SKM-1 (cell line): Measurements from ENCODE around the gene HLA-E.
"Not testable (repeated sequence)": the region's sequence is repeated elsewhere in the genome, so short reads cannot be mapped to it uniquely, and the experiment has no call there.

ENCODE experiments used
- DNase-seq: peaks from one replicate; lab custom pipeline; 2025; ENCODE audit not compliant: unreplicated experiment; lab: John Stamatoyannopoulos, UW

HLA-E gene

DNA sequence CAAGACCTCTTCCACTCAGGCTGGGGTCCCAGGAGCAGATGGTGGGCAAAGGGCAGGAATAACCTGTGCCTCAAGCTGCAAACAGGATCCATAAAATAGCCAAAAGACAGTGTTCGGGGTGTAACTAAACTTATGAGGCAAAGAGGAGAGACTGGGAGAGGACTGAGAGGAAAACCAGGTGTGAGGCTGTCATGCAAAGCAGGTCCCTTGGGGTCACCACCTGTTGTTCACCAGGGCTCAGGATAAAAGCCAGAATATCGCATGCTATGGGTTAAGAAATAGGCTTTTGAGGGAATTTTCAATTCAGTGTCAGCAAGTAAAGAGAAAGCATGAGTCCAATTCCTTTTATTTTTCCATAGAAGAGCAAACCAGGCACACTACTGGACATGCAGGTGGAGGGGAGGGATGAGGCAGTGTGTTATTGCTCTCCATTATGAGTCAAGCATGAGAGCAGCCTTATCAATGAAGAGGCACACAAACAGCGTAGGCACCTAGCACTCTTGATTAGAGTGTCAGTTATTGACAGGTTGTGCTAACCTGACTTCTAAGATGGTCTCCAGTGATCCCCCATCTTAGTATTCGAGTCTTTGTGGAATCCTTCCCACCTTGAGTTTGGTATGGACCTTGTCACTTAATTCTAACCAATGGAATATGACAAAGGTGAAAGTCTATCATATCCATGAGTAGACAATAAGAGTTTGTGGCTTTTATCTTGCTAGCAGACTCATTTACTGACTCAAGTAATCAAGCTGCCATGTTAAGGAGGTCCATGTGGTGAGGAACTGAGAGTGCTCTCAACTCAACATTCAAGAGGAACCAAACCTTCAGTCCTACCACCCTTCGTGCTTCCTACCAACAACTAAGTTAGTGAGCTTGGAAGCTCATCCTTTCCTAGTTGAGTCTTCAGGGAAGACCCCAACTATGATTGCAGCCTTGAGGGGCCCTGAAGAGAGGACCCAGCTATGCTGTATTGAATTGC is 18.8 kb downstream of the HLA-E start:
- no peak for DNase-seq

DNA sequence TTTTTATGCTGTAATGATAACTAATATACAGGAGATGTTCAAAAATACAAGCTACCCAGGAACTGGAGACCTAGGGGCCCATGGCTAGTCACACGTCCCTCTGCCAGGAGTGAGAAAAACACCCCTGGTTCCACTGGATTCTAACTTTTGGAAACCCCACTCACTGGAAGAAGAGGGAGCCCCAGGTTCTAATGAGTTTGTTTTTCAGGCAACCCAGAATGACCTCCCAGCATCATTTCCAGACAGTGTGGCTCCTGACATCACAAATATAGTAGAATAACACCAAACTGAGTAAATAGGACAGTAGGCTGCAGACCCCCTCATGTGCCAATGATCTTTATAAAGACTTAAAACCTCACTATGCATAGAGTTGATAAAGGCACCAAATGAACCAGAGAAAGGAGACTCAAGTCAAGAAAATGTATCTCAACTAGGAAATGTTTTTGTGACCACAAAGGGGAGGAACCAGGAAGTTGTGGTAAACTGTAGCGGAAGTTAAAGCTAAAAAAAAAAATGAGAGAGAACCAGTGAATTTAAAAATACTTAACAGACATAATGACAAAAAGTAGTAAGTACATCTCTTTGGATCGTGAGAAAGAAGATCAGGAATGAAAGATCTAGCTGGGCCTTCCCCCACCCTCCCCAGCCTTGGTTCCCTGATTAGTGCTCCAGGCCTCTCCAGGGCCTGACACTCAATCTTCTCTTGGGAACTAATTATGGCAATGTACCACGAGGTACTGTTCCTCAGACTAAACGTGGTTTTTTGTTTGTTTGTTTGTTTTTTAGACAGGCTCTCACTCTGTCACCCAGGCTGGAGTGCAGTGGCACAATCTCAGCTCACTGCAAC is 19.8 kb downstream of the HLA-E start:
- peak; percentile 60 for DNase-seq

DNA sequence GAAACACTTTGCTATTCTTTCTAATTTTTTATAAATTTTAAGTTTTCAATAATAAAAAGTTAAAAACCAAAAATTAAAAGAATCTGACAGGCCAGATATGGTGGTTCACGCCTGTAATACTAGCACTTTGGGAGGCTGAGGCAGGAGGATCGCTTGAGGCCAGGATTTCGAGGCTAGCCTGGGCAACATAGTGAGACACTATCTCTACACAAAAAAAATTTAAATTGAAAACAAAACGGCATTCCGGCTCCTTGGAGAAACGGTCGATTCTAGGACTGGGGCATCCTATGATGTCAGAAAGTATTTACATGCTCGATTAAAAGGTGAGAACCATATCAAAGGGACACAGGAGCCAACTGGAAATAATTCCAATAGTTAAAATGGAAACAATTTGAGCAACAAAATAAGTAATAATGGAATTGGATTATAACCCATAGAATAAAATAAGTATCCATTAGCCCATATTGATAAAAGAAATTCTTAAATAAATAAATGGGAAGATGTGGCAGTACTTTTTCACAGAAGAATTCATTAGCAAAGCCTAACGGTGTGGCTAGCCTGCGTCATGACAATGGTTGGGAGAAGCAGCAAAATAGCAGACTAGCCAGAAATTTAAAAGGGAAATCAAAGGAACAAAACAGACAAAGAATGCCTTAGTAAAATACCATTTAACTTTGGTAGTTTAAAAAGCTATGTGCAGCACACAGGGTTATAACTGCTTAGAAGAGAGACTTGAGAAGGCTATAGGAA is 21.3 kb downstream of the HLA-E start:
- DNase-seq, result no peak

DNA sequence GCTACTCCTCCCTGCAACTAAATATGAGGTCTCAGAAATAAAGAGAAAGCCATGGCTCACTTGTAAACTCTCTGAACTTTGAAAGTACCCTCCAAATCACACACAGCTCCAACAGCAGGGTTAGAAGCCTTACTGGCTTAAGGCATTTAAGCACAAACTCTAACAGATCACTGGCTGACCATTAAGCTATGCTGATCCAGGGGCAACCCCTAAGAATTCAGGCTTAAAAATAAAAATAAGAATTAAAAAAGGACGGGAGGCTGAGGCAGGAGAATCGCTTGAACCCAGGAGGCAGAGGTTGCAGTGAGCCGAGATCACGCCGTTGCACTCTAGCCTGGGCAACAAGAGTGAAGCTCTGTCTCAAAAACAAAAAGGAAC is 21.8 kb downstream of the HLA-E start:
- no peak for DNase-seq

DNA sequence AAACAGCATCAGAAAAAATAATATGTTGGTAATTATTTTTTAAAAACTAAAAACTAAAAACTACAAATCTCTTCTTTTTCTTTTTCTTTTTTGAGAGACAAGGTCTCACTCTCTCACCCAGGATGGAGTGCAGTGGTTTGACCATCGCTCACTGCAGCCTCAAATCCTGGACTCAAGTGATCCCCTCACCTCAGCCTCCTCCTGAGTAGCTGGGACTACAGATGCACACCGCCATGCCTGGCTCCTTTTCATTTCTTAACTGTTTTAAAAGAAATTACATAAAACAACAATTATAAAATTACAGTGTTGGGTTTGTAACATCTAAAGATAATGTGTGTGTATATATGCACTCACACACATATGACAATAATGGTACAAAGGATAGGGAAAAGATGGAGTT is 24.1 kb downstream of the HLA-E start:
- no peak for DNase-seq

DNA sequence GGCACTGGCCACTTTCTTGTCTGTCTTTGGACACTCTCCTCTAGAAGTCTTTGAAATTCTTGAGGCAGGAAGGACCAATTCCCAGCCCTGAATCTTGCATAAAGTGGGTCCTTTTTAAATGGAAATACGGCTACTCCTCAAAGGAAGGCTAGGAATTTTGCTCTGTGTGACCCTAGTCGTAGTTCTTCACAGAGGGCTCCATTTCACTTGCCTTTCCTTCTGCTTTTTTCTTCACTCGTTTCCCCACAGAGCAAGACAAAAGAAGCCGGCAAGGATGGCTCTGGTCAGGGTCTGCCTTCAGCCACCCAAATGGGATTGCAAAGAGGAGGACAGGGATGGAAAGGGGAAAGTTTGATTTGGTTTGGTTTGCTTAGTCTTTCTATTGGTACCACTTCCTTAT is 25.8 kb downstream of the HLA-E start:
- no peak for DNase-seq

DNA sequence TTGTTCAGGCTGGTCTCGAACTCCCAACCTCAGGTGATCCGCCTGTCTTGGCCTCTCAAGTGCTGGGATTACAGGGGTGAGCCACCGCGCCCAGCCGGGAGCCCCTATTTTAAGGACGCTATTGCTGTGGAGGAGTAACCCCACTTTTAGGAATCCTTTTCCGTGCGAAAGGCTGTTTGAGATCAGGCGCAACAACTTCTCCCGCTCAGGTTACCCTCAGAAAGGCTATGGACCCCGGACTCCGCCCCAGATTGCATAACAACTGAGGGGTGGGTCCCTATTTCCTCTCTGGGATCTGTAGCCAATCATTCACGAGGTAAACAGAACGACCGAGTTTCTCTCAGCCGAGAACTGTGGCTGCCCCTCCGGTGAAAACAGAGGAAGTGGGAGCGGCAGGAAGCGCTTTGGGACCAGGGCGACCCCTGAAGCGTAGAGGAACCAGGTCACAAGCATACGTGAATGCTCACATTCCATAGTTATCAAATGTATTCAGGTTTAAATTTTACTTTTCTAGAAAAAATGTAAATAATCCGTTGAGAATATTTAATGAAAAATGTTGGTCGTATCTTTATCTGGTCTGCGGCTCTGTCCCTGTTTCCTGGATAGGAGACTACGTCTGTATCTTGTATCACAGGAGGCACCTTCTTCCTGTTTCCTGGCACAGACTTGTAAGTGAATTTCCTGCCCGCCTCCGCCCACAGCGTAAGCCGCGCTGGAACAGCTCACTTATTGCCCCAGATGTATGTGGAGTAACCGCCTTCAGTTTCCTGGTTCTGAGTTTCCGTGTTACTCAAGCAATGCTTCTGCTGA is 26.8 kb downstream of the HLA-E start:
- peak; percentile 99 for DNase-seq

DNA sequence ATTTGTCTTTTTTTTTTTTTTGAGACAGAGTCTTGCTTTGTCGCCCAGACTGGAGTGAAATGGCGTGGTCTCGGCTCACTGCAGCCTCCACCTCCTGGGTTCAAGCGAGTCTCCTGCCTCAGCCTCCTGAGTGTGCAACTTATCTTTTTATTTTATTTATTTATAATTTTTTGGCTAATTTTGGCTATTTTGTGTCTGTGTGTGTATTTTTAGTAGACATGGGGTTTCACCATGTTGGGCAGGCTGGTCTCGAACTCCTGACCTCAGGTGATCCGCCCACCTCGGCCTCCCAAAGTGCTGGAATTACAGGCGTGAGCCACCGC is 27.4 kb downstream of the HLA-E start:
- not testable (repeated sequence) for DNase-seq

DNA sequence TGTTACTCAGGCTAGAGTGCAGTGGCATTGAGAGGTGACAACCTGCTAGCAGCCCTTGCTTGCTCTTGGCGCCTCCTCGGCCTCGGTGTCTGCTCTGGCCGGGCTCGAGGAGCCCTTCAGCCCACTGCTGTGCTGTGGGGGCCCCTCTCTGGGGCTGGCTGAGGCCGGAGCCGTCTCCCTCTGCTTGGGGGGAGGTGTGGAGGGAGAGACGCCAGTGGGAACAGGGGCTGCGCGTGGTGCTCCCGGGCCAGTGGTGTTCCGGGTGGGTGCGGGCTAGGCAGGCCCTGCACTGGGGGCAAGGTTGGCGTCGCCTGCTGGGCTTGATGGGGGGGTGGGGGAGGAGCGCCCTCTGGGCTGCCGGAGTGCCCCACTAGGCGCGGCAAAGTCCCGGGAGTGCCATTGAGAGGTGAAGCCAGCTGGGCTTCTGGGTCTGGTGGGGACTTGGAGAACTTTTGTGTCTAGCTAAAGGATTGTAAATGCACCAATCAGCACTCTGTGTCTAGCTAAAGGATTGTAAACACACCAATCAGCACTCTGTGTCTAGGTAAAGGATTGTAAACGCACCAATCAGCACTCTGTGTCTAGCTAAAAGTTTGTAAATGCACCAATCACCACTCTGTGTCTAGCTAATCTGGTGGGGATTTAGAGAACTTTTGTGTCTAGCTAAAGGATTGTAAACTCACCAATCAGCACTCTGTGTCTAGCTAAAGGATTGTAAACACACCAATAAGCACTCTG is 28.6 kb downstream of the HLA-E start:
- not testable (repeated sequence) for DNase-seq

DNA sequence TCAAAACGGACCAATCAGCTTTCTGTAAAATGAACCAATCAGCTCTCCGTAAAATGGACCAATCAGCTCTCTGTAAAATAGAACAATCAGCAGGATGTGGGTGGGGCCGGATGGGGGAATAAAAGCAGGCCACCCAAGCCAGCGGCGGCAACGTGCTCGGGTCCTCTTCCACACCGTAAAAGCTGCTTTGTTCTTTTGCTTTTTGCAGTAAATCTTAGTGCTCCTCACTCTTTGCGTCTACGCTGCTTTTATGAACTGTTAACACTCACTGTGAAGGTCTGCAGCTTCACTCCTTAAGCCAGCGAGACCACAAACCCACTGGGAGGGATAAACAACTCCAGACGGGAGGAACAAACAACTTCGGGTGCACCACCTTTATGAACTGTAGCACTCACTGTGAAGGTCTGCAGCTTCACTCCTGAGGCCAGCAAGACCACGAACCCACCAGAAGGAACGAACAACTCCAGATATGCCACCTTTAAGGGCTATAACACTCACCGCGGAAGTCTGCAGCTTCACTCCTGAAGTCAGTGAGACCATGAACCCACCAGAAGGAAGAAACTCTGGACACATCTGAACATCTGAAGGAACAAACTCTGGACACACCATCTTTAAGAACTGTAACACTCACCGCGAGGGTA is 29.3 kb downstream of the HLA-E start:
- not testable (repeated sequence) for DNase-seq

DNA sequence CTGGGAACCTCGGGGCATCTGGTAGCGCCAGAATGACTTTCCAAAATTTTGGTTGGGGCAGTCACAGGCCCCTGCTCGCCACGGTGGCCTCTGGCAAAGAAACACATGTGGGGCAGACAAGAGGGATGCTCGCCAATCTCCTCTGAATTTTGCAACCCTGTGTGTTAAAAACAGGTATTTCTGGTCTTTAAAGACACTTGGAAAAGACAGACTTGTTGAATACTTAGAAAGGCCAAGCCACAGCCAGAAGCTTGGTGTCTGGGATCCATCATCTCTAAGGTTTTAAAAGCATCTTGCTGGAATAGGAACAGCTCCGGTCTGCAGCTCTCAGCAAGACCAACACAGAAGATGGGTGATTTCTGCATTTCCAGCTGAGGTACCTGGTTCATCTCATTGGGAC is 31.2 kb downstream of the HLA-E start:
- DNase-seq, result no peak

DNA sequence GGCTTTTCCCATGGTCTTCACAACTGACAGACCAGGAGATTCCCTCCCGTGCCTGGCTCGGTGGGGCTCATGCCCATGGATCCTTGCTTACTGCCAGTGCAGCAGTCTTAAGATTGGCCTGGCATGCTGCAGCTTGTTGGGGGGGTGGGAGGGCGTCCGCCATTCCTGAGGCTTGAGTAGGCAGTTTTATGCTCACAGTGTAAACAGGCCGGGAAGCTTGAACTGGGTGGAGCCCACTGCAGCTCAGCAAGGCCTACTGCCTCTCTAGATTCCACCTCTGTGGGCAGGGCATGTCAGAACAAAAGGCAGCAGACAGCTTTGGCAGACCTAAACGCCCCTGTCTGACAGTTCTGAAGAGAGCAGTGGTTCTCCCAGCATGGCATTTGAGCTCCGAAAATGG is 31.8 kb downstream of the HLA-E start:
- not testable (repeated sequence) for DNase-seq

DNA sequence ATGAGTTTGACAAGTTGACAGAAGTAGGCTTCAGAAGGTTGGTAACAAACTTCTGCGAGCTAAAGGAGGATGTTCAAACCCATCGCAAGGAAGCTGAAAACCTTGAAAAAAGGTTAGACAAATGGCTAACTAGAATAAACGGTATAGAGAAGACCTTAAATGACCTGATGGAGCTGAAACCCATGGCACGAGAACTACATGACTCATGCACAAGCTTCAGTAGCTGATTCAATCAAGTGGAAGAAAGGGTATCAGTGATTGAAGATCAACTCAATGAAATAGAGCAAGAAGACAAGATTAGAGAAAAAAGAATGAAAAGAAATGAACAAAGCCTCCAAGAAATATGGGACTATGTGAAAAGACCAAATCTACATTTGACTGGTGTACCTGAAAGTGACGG is 32.6 kb downstream of the HLA-E start:
- not testable (repeated sequence) for DNase-seq

DNA sequence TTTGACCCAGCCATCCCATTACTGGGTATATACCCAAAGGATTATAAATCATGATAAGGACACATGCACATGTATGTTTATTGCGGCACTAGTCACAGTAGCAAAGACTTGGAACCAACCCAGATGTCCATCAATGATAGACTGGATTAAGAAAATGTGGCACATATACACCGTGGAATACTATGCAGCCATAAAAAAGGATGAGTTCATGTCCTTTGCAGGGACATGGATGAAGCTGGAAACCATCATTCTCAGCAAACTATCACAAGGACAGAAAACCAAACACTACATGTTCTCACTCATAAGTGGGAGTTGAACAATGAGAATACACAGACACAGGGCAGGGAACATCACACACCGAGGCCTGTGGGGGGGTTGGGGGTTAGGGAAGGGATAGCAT is 37.1 kb downstream of the HLA-E start:
- not testable (repeated sequence) for DNase-seq

DNA sequence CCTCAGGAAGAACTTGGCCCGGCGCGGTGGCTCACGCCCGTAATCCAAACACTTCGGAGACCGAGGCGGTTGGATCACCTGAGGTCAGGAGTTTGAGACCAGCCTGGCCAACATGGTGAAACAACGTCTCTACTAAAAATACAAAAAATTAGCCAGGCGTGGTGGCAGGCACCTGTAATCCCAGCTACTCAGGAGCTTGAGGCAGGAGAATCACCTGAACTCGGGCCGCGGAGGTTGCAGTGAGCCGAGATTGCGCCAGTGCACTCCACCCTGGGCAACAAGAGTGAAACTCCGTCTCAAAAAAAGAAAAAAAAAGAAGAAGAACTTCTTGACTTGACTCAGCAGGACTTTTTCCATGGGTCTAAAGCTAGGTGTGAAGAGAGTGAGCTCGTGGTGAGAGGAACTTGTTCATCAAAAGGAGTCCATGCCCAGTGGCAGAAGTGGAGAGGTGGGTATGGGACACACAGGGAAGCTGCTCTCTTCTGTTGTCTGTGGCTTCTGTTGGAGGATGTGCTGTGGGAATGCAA is 40.1 kb downstream of the HLA-E start:
- not testable (repeated sequence) for DNase-seq

DNA sequence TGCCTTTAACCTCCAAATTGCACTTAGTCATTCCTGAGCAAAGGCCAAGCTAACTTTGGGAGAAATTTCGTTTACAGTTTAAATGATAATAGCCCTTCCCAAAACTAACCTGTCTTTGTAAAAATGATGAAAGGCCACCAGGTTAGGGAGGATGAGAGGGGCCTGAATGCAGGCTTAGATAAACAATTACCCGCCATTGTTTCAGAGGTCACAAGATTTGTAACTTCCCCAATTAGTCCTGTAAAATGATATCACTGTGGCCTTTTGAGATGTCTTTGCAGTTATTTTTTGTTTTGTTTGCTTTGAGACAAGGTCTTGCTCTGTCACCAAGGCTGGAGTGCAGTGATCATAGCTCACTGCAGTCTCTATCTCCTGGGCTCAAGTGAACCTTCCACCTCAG is 40.7 kb downstream of the HLA-E start:
- DNase-seq, result no peak

DNA sequence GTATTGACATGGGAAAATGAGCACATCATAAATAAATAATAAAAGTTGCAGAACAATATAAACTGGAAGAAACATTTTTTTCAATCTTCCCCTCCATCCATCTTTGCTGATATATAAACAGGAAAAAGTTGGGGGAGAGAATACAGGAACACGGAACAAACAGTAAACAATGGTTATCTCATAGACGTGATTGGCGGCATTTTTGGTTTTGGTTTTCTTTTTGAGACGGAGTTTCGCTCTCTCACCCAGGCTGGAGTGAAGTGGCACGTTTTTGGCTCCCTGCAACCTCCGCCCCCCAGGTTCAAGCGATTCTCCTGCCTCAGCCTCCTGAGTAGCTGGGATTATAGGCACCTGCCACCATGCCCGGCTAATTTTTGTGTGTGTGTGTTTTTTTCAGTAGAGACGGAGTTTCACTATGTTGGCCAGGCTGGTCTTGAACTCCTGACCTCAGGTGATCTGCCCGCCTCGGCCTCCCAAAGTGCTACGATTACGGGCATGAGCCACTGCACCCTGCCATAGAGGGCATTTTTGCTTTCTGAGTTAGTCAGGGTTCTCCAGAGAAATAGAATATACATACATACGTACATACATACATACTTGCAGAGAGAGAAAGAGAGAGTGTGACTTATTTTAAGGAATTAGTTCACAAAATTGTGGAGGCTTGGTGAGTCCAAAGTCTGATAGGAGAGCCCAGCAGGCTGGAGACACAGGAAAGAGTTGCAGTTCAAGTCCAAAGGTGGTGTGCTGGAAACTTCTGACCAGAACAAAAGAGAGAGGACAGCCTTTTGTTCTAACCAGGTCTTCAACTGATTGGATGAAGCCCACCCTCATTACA is 44.4 kb downstream of the HLA-E start:
- DNase-seq, result no peak

DNA sequence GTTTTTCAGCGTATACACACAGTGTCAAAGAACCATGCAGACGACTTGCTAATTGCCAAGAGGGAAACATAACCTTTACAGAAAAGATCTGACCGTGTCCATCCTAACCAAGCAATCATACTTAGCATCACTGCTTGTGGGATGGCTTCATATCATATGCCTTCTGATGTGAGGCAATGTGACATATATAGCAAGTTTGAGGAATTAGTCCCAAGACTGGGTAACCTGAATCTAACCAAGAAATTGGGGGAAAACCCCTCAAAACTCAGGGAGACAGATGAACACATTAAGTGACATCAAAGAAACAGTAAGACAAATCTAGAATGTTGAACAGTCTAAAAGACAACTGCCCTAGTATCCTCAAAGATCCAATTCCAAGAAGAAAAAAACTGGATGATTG is 48.6 kb downstream of the HLA-E start:
- DNase-seq, result no peak
